K562 (cell line): ENCODE results near the gene FUBP3. TPM values are rescaled to one million over a fixed set of nuclear protein-coding genes. Genes with fewer than 3 reads are reported as not detected.

Source experiments
- ATAC-seq: fragments of 200-7000 bp; cut with Tn5 transposase; 3 replicates; pipeline ENCODE4 v1.9.1; 2020; ENCODE audit warnings: moderate library complexity
- BruUV-seq: library from RNA; stranded (reverse); fragments of 400-500 nt; replicated peaks from 2 replicates; lab custom pipeline; 2021; lab: Mats Ljungman, UMichigan
- CTCF ChIA-PET: fragments of 300-600 bp; formaldehyde crosslinking; extraction: SDS; loops from one replicate; lab custom pipeline; 2021; ENCODE audit warnings: low intra/inter-chr PET ratio; lab: Yijun Ruan, JAX
- POLR2A ChIA-PET: fragments of 300-600, 350-650 bp; sonication (Branson Sonifier 250); formaldehyde crosslinking; extraction: SDS; loops from one replicate; lab custom pipeline; 2021; ENCODE audit warnings: antibody characterized with exemption, inconsistent platforms; lab: Yijun Ruan, JAX
- DNase-seq, 4 experiments: peaks; one replicate each; pipeline versions ENCODE4 v3.0.0 to v3.0.0-alpha.2; 2011 to 2018; ENCODE audit warnings: low spot score in 3 of 4, mixed read lengths in 3 of 4; ENCODE audit errors: extremely low read depth in 1 of 4
- FAIRE-seq: peaks from 2 replicates; lab custom pipeline; 2011; peaks lifted over from hg19 to GRCh38; lab: Jason Lieb, UNC
- H2AFZ ChIP-seq: 2 replicates; pipeline ENCODE4 v1.6.0; 2011; ENCODE audit warnings: low read depth, low read length, control low read depth, inconsistent platforms
- H3K27ac ChIP-seq: fragments of 200-600 bp; 3 replicates; pipeline ENCODE4 v1.8.0; 2011; ENCODE audit warnings: low read depth, mild to moderate bottlenecking, control low read depth, inconsistent platforms, low read length, moderate library complexity, mixed read lengths; ENCODE audit errors: extremely low read depth
- H3K27me3 ChIP-seq, 2 experiments: fragments of 300-600 bp in 1 of 2; 2 replicates in 1 of 2; 3 replicates in 1 of 2; pipeline versions ENCODE4 v1.6.0 to v1.8.0; 2011; ENCODE audit warnings: inconsistent platforms in 2 of 2, low read length in 2 of 2, mild to moderate bottlenecking in 1 of 2, mixed read lengths in 1 of 2, moderate library complexity in 1 of 2; ENCODE audit not compliant: control insufficient read depth in 2 of 2, insufficient read depth in 2 of 2
- H3K36me3 ChIP-seq: fragments of 300-600 bp; 3 replicates; pipeline ENCODE4 v1.8.0; 2011; ENCODE audit warnings: mild to moderate bottlenecking, low read length, inconsistent platforms; ENCODE audit not compliant: control insufficient read depth, insufficient read depth
- H3K4me1 ChIP-seq, 2 experiments: fragments of 200-600 bp in 1 of 2; replicated peaks in 1 of 2; 2 replicates in 1 of 2; 3 replicates in 1 of 2; pipeline versions ENCODE4 v1.5.1 to v1.8.0; 2011; ENCODE audit warnings: inconsistent platforms in 2 of 2, low read length in 2 of 2, mild to moderate bottlenecking in 1 of 2, mixed read lengths in 1 of 2, moderate library complexity in 1 of 2; ENCODE audit not compliant: control insufficient read depth in 2 of 2, insufficient read depth in 2 of 2
- H3K4me2 ChIP-seq: 2 replicates; pipeline ENCODE4 v1.6.1; 2011; ENCODE audit warnings: low read length, control low read depth, inconsistent platforms, mixed read lengths; ENCODE audit not compliant: insufficient read depth
- H3K4me3 ChIP-seq: fragments of 200-600 bp; sonication (generic), shearing (Covaris generic); 2 replicates; pipeline ENCODE4 v1.5.1; 2016; ENCODE audit warnings: control low read depth, inconsistent platforms
- H3K79me2 ChIP-seq: fragments of 200-600 bp; 3 replicates; pipeline ENCODE4 v1.8.0; 2011; ENCODE audit warnings: low read length, inconsistent platforms; ENCODE audit not compliant: control insufficient read depth, insufficient read depth
- H3K9ac ChIP-seq, 2 experiments: 2 replicates each; pipeline versions ENCODE4 v1.6.0 to v1.6.1; 2011; ENCODE audit warnings: low read depth in 2 of 2, low read length in 2 of 2, control low read depth in 1 of 2, inconsistent platforms in 1 of 2, mild to moderate bottlenecking in 1 of 2, mixed read lengths in 1 of 2; ENCODE audit not compliant: insufficient read depth in 1 of 2
- H3K9me1 ChIP-seq: one replicate; pipeline ENCODE4 v1.6.0; 2011; ENCODE audit warnings: inconsistent platforms, mild to moderate bottlenecking, low read length, moderate library complexity; ENCODE audit not compliant: control insufficient read depth, insufficient read depth
- H3K9me3 ChIP-seq: replicated peaks from 2 replicates; pipeline ENCODE4 v1.5.1; 2011; ENCODE audit warnings: low read depth, low read length, inconsistent platforms; ENCODE audit not compliant: control insufficient read depth, insufficient read depth
- H4K20me1 ChIP-seq: replicated peaks from 2 replicates; pipeline ENCODE4 v1.6.1; 2011; ENCODE audit warnings: low read length, inconsistent platforms, mixed read lengths; ENCODE audit not compliant: control insufficient read depth, insufficient read depth
- ARID1B ChIP-seq: fragments of 450-650 bp; IDR thresholded peaks from 2 replicates; pipeline ENCODE4 v1.6.1; 2016; ENCODE audit warnings: antibody characterized with exemption, mild to moderate bottlenecking, inconsistent platforms
- ATF7 ChIP-seq: fragments of 450-650 bp; IDR thresholded peaks from 2 replicates; pipeline ENCODE4 v1.7.1; 2014; ENCODE audit warnings: mild to moderate bottlenecking, moderate library complexity
- CXXC5 ChIP-seq: fragments of 250-450 bp; sonication (Bioruptor Pico); IDR thresholded peaks from 2 replicates; pipeline ENCODE4 v1.8.0; 2022; ENCODE audit warnings: inconsistent platforms, mild to moderate bottlenecking, moderate library complexity
- DNMT1 ChIP-seq: fragments of 450-650 bp; IDR thresholded peaks from 2 replicates; pipeline ENCODE4 v1.6.1; 2016; ENCODE audit warnings: antibody characterized with exemption, mild to moderate bottlenecking
- DPF2 ChIP-seq: fragments of 450-650 bp; IDR thresholded peaks from 2 replicates; pipeline ENCODE4 v1.6.1; 2016
- FIP1L1 ChIP-seq: fragments of 200-400 bp; formaldehyde crosslinking; IDR thresholded peaks from 2 replicates; pipeline ENCODE4 v1.6.1; 2018; ENCODE audit warnings: mild to moderate bottlenecking, low read depth, low read length; ENCODE audit not compliant: poor library complexity, severe bottlenecking
- HNRNPLL ChIP-seq: fragments of 200-400 bp; formaldehyde crosslinking; IDR thresholded peaks from 2 replicates; pipeline ENCODE4 v1.6.1; 2017; ENCODE audit warnings: low read length, low read depth, mild to moderate bottlenecking; ENCODE audit not compliant: poor library complexity, severe bottlenecking
- MTA2 ChIP-seq: fragments of 450-650 bp; IDR thresholded peaks from 2 replicates; pipeline ENCODE4 v1.6.1; 2016; ENCODE audit warnings: low read depth
- MYNN ChIP-seq, 2 experiments: sonication (generic); formaldehyde crosslinking in 1 of 2; IDR thresholded peaks; 2 replicates each; pipeline versions ENCODE4 v1.5.0 to v1.6.1; 2016 to 2020; ENCODE audit warnings: antibody characterized with exemption in 1 of 2, missing genetic modification reagents in 1 of 2
- NCOR1 ChIP-seq: fragments of 450-650 bp; IDR thresholded peaks from 2 replicates; pipeline ENCODE4 v1.6.1; 2016; ENCODE audit warnings: mild to moderate bottlenecking, moderate library complexity
- PHB2 ChIP-seq: fragments of 450-650 bp; IDR thresholded peaks from 2 replicates; pipeline ENCODE4 v1.6.1; 2017; ENCODE audit warnings: low read depth
- RUNX1 ChIP-seq: sonication (generic); IDR thresholded peaks from 2 replicates; pipeline ENCODE4 v1.6.1; 2016; ENCODE audit warnings: antibody characterized with exemption, low read depth
- SRSF1 ChIP-seq: fragments of 200-400 bp; formaldehyde crosslinking; IDR thresholded peaks from 2 replicates; pipeline ENCODE4 v1.6.1; 2017; ENCODE audit warnings: mild to moderate bottlenecking, low read depth, low read length, moderate library complexity
- TAL1 ChIP-seq: fragments of 450-650 bp; IDR thresholded peaks from 2 replicates; pipeline ENCODE4 v1.6.1; 2016; ENCODE audit warnings: mild to moderate bottlenecking
- TBL1XR1 ChIP-seq, 2 experiments: IDR thresholded peaks; 2 replicates each; pipeline ENCODE4 v1.6.1; 2012; ENCODE audit warnings: improper control_type of control experiment in 2 of 2, low read length in 2 of 2, mild to moderate bottlenecking in 1 of 2
- TCF3 ChIP-seq: sonication (generic); formaldehyde crosslinking; IDR thresholded peaks from 2 replicates; pipeline ENCODE4 v1.4.0; 2020; ENCODE audit warnings: mild to moderate bottlenecking, missing genetic modification reagents
- TGIF2 ChIP-seq: sonication (generic); formaldehyde crosslinking; IDR thresholded peaks from 2 replicates; pipeline ENCODE4 v1.8.1; 2022; ENCODE audit warnings: mild to moderate bottlenecking, missing genetic modification reagents, moderate library complexity
- ZEB2 ChIP-seq: fragments of 450-650 bp; IDR thresholded peaks from 2 replicates; pipeline ENCODE4 v1.6.1; 2016
- ZNF232 ChIP-seq: sonication (generic); formaldehyde crosslinking; IDR thresholded peaks from 2 replicates; pipeline ENCODE4 v1.8.0; 2022; ENCODE audit warnings: mild to moderate bottlenecking, missing genetic modification reagents
- ZNF239 ChIP-seq: fragments of 250-450 bp; sonication (Bioruptor Pico); IDR thresholded peaks from 2 replicates; pipeline ENCODE4 v1.4.0; 2020; ENCODE audit warnings: mild to moderate bottlenecking
- ZNF274 ChIP-seq: IDR thresholded peaks from 2 replicates; pipeline ENCODE4 v1.6.1; 2011; ENCODE audit warnings: low read depth, mild to moderate bottlenecking, low read length, moderate library complexity, borderline replicate concordance
- WGBS: fragments of 100-300 bp; shearing (Covaris generic); methylation state at CpG from one replicate; pipeline ENCODE4 v1.1.6; 2016; ENCODE audit warnings: low coverage, mixed read lengths; ENCODE audit not compliant: insufficient coverage; ENCODE audit errors: missing lambda C conversion rate; 5-methylcytosine and 5-hydroxymethylcytosine counted together
- in situ Hi-C: fragments of 300-500 bp; cut with MboI; formaldehyde crosslinking; loops from 4 replicates; pipeline ENCODE4 v1.15.0; 2018; ENCODE audit warnings: inconsistent platforms, mixed read lengths
- intact Hi-C: fragments of 100-400 bp; cut with micrococcal nuclease; formaldehyde crosslinking; loops from 2 replicates; pipeline ENCODE4 v1.14.2; 2022
- polyA plus RNA-seq, 8 experiments: library from polyadenylated mRNA; depleted of rRNA in 4 of 8; stranded (reverse) in 5 of 8; unstranded in 3 of 8; fragments of >200 nt; fragmentation: Nextera tagmentation in 2 of 8; fragmentation: Illumina TruSeq in 1 of 8; extraction: Ambion mirVana in 2 of 8; extraction: Trizol in 1 of 8; gene quantifications; 2 replicates each; pipeline versions ENCODE4 v1.2.1 to v1.2.3, GENCODE V29; 2011 to 2014; ENCODE audit warnings: inconsistent platforms in 1 of 8, missing spikeins in 1 of 8
- total RNA-seq, 7 experiments: library from RNA; depleted of rRNA in 6 of 7; stranded (reverse); fragments of >200 nt in 6 of 7; fragmentation: Illumina TruSeq in 2 of 7; extraction: Trizol in 2 of 7; gene quantifications; 2 replicates each; pipeline versions ENCODE4 v1.2.1 to v1.2.3, GENCODE V29; 2011 to 2021; ENCODE audit warnings: low replicate concordance in 1 of 7
- TF ChIP-seq, protein P1 (sequence below): fragments of 450-650 bp; formaldehyde crosslinking; conservative IDR thresholded peaks from 2 replicates; pipeline ENCODE4 v1.4.0; 2022; ENCODE audit warnings: mild to moderate bottlenecking, missing genetic modification characterization
- TF ChIP-seq, protein P2 (sequence below), 2 experiments: fragments of 450-650 bp; IDR thresholded peaks; 2 replicates each; pipeline ENCODE4 v1.6.1; 2016

FUBP3 gene
- total and polyA plus RNA-seq, 9 of the 15 experiments (the other 6 are each of a cell fraction or from before 2014, with no cell fraction given): 3.0 to 64.0 (median 48.1) TPM

DNA sequence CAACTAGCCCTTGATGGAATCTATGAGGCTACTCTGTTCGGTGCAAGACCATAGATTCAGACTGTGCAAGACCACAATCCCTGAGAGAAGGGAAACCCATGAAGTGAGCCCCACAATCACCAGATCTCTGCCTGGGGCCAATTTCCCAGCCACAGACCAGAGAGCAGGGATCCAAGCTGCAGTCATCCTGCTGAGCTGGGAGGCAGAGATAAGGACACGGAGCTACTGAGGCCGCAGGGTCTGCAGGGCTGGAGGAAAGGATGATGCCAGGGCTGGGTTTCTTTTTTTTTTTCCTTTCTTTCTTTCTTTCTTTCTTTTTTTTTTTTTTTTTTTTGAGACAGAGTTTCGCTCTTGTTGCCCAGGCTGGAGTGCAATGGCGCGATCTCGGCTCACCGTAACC lies 47.7 kb upstream of the FUBP3 start:
- Histone ChIP-seq H2AFZ (no peak overlapping the region), H3K4me2 (no peak overlapping the region; the same call in 1 of the 2 replicates), H3K9ac (no peak overlapping the region), H3K9me1 (no peaks in the 10 kb centered on the region), H3K27me3 (no peaks in the 10 kb centered on the region), H3K4me3 (no peak overlapping the region), H3K36me3 (no peaks in the 10 kb centered on the region), H3K9me3 (no peaks in the 10 kb centered on the region), H3K79me2 (no peaks in the 10 kb centered on the region), H4K20me1 (no peaks in the 10 kb centered on the region), H3K4me1 (peaks cover 27 to 64% of the 10 kb centered on the region in 2 experiments), H3K27ac (no peak overlapping the region)
- peak; percentile 68 to 82 (median 76) for DNase-seq
- ChIA-PET POLR2A (interaction anchor here (0.6 to 1.6 kb wide), 6 partner anchors 12 to 707 kb away, joined by 3 to 4 read pairs (median 4); no protein-coding TSS in a partner anchor), CTCF (no interaction called here)
- in situ Hi-C loops: no loop called here
- ATAC-seq: peak; percentile 50
- WGBS: 40% methylated on average over 6 of the region's 8 CpGs
- peak; percentile 96 for FAIRE-seq
- intact Hi-C loops: no loop called here
- BruUV-seq: no TSS peak
- TF ChIP-seq DPF2: peak; percentile 82
- peak; percentile 35; the same call in 1 of the 2 replicates for TF ChIP-seq ZEB2
- TF ChIP-seq NCOR1: peak; percentile 61
- peak; percentile 56; the same call in 1 of the 2 replicates for TF ChIP-seq CXXC5 (CRISPR knock-in tag)
- no peak for TF ChIP-seq TGIF2 (CRISPR knock-in tag)
- TF ChIP-seq, protein P1, sequence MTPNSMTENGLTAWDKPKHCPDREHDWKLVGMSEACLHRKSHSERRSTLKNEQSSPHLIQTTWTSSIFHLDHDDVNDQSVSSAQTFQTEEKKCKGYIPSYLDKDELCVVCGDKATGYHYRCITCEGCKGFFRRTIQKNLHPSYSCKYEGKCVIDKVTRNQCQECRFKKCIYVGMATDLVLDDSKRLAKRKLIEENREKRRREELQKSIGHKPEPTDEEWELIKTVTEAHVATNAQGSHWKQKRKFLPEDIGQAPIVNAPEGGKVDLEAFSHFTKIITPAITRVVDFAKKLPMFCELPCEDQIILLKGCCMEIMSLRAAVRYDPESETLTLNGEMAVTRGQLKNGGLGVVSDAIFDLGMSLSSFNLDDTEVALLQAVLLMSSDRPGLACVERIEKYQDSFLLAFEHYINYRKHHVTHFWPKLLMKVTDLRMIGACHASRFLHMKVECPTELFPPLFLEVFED: no peak
- TF ChIP-seq HNRNPLL: no peak
- no peak for TF ChIP-seq ZNF239 (CRISPR knock-in tag)
- no peak for TF ChIP-seq ZNF232 (CRISPR knock-in tag)
- 0 out of 2 replicates have a peak, but pooled peaks have one; percentile 58 for TF ChIP-seq RUNX1
- no peak for TF ChIP-seq FIP1L1
- peak; percentile 27; the same call in 1 of the 2 replicates for TF ChIP-seq ATF7
- peak; percentile 88 for TF ChIP-seq ARID1B
- peak; percentile 88 for TF ChIP-seq TCF3 (CRISPR knock-in tag)
- peak; percentile 78 for TF ChIP-seq MTA2
- peak; percentile 68; the same call in 1 of the 2 replicates for TF ChIP-seq MYNN (IDR thresholded peaks at IDR 0.05)
- TF ChIP-seq MYNN (CRISPR knock-in tag; IDR thresholded peaks at IDR 0.05): no peak
- TF ChIP-seq DNMT1: no peak
- TF ChIP-seq, protein P2, sequence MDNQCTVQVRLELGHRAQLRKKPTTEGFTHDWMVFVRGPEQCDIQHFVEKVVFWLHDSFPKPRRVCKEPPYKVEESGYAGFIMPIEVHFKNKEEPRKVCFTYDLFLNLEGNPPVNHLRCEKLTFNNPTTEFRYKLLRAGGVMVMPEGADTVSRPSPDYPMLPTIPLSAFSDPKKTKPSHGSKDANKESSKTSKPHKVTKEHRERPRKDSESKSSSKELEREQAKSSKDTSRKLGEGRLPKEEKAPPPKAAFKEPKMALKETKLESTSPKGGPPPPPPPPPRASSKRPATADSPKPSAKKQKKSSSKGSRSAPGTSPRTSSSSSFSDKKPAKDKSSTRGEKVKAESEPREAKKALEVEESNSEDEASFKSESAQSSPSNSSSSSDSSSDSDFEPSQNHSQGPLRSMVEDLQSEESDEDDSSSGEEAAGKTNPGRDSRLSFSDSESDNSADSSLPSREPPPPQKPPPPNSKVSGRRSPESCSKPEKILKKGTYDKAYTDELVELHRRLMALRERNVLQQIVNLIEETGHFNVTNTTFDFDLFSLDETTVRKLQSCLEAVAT (IDR thresholded peaks at IDR 0.05): peak in 1 of 2 experiments; percentile 69; a peak in 2 of 4 replicates
- no peak for TF ChIP-seq SRSF1
- peak; percentile 47; the same call in 1 of the 2 replicates for TF ChIP-seq PHB2
- peak; percentile 85 for TF ChIP-seq TAL1
- TF ChIP-seq ZNF274: no peak
- 0 out of 4 replicates have a peak, but pooled peaks of 1 of the 2 experiments have one; percentile 18 for TF ChIP-seq TBL1XR1 (IDR thresholded peaks at IDR 0.05; ENCODE audit: low read length in 2 of 2)
